ENCODE measurements around the gene COA7. TPM values are rescaled to one million over a fixed set of nuclear protein-coding genes. Genes with fewer than 3 reads are reported as not detected.

COA7 gene
- polyA plus RNA-seq, 3 donors = 4.8 to 8.5 (median 6.2) TPM

DNA sequence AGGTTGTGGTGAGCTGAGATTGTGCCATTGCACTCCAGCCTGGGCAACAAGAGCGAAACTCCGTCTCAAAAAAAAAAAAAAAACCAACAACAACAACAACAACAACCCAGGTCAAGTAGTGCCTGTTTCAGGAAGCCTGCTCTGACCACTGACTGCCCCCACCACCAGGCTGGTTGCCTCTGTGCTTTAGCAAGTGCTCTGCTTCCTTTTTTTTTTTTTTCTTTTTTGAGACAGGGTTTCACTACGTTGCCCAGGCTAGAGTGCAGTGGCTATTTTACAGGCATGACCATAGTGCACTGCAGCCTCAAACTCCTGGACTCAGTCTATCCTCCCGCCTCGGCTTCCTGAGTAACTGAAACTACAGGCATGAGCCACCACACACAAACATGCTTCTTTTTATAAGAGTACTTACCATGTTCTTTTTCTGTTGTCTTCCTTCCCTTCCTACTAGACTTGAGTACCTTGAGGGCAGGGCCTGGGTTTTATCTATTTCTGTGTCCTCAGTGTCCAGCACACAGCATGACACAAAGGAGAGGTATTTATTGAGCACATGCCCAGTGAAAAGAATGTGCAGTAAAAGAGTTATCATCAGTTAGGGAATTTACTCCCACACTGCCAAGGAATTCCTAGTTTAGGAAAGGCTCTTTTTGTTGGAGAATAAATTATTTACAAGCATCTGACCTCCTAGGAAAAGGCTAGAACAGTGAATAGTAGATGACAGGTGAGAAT, 9.9 kb upstream of the COA7 start:
- Histone ChIP-seq H3K9me3 (replicated peaks in 1 of 2; ENCODE audit: control insufficient read depth in 1 of 2, insufficient read depth in 1 of 2, low read length in 2 of 2) (no peaks in the 10 kb centered on the region), H3K79me2 (ENCODE audit: insufficient read depth, low read length) (no peaks in the 10 kb centered on the region), H3K4me1 (ENCODE audit: control insufficient read depth in 1 of 2, insufficient read depth in 2 of 2, low read length in 2 of 2) (peaks cover 38 to 41% of the 10 kb centered on the region in 2 donors), H3K9ac (ENCODE audit: insufficient read depth, low read length, poor library complexity, severe bottlenecking) (no peak overlapping the region), H3K27me3 (ENCODE audit: control insufficient read depth in 2 of 2, insufficient read depth in 2 of 2, low read length in 2 of 2) (no peaks in the 10 kb centered on the region), H3K4me2 (replicated peaks; ENCODE audit: extremely low read depth, low read length, poor library complexity, severe bottlenecking) (peak overlapping the region; percentile 37), H3K27ac (ENCODE audit: low read depth in 1 of 2, low read length in 2 of 2) (peak overlapping the region; percentile 56), H2AFZ (ENCODE audit: insufficient read depth, low read depth, low read length, poor library complexity, severe bottlenecking) (peak overlapping the region; percentile 9), H4K20me1 (ENCODE audit: insufficient read depth, low read length) (no peaks in the 10 kb centered on the region), H3K4me3 (replicated peaks in 1 of 3; ENCODE audit: low read depth in 2 of 3, low read length in 3 of 3) (peak overlapping the region in 1 of 3 experiments; percentile 54), H3K36me3 (replicated peaks in 1 of 2; ENCODE audit: control insufficient read depth in 1 of 2, insufficient read depth in 2 of 2, low read length in 2 of 2) (no peaks in the 10 kb centered on the region)
- peaks cover 0 to 3% (median 0%) of the 10 kb centered on the region in 7 donors for H3K9me3 Mint-ChIP-seq
- H3K4me3 Mint-ChIP-seq = peak overlapping the region in 1 of 2 donors; percentile 16
- peaks cover 31% of the 10 kb centered on the region for H3K4me1 Mint-ChIP-seq
- no peaks in the 10 kb centered on the region for H3K36me3 Mint-ChIP-seq
- intact Hi-C loops (cut with micrococcal nuclease) = no loop called here
- peak overlapping the region; percentile 75 to 90 (median 85) for H3K27ac Mint-ChIP-seq
- WGBS (ENCODE audit: insufficient coverage) = 0% methylated on average over 1 of the region's 5 CpGs
- DNase-seq = peak; percentile 38 to 56 (median 50)
- H3K27me3 Mint-ChIP-seq (ENCODE audit: low read depth in 3 of 3) = peaks cover 2 to 7% (median 3%) of the 10 kb centered on the region in 3 donors
- TF ChIP-seq, protein P1, sequence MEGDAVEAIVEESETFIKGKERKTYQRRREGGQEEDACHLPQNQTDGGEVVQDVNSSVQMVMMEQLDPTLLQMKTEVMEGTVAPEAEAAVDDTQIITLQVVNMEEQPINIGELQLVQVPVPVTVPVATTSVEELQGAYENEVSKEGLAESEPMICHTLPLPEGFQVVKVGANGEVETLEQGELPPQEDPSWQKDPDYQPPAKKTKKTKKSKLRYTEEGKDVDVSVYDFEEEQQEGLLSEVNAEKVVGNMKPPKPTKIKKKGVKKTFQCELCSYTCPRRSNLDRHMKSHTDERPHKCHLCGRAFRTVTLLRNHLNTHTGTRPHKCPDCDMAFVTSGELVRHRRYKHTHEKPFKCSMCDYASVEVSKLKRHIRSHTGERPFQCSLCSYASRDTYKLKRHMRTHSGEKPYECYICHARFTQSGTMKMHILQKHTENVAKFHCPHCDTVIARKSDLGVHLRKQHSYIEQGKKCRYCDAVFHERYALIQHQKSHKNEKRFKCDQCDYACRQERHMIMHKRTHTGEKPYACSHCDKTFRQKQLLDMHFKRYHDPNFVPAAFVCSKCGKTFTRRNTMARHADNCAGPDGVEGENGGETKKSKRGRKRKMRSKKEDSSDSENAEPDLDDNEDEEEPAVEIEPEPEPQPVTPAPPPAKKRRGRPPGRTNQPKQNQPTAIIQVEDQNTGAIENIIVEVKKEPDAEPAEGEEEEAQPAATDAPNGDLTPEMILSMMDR (IDR thresholded peaks at IDR 0.05) = no peak

DNA sequence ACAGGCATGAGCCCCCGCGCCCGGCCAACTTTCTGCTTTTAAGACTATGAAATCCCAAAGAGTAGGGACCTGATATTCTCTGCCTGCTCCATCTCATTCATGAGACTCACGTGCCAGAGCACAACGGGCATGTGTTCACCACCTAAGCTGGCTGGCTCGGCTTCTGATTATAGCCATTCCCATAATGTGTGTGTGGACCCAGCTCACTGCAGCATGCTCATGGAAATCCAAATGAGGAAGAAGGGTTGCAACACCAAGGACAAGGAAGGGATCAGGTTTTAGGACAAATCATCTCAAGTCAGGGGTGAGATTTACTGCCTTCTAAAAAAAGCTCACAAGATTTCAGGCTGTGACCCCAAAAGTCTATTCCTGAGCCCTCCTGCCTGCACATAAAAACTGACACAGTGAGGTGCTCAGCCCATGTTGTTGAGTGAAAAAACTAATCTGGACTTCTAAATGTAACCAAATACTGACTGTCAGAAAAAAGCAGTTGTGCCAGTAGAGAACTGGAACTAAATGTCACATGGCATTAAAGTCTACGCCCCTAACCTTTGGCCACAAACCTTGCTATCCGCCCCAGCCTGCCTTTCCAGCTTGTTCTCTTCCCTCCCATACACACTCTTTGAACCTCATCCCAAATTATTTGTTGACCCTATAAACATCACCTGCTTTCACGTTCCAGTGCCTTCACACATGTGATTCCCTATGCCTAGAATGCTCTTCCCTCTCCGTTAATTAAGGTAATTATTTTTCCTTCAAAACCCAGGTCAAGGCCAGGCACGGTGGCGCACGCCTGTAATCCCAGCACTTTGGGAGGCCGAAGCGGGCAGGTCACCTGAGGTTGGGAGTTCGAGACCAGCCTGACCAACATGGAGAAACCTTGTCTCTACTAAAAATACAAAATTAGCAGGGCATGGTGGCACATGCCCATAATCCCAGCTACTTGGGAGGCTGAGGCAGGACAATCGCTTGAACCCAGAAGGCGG, 9.1 kb upstream of the COA7 start:
- Histone ChIP-seq H3K9ac (ENCODE audit: insufficient read depth, low read length, poor library complexity, severe bottlenecking) (no peak overlapping the region), H3K27me3 (ENCODE audit: control insufficient read depth in 2 of 2, insufficient read depth in 2 of 2, low read length in 2 of 2) (no peaks in the 10 kb centered on the region), H3K4me3 (replicated peaks in 1 of 3; ENCODE audit: low read depth in 2 of 3, low read length in 3 of 3) (peak overlapping the region in 1 of 3 experiments; percentile 54)

More for the DNA sequence above, 9.1 kb upstream of the COA7 start:
- intact Hi-C loops (cut with micrococcal nuclease) = no loop called here
- Histone ChIP-seq H3K27ac (ENCODE audit: low read depth in 1 of 2, low read length in 2 of 2) (peak overlapping the region; percentile 56), H3K9me3 (replicated peaks in 1 of 2; ENCODE audit: control insufficient read depth in 1 of 2, insufficient read depth in 1 of 2, low read length in 2 of 2) (no peaks in the 10 kb centered on the region), H3K4me1 (ENCODE audit: control insufficient read depth in 1 of 2, insufficient read depth in 2 of 2, low read length in 2 of 2) (peaks cover 42 to 49% of the 10 kb centered on the region in 2 donors), H3K4me2 (replicated peaks; ENCODE audit: extremely low read depth, low read length, poor library complexity, severe bottlenecking) (peak overlapping the region; percentile 37), H4K20me1 (ENCODE audit: insufficient read depth, low read length) (no peaks in the 10 kb centered on the region), H3K79me2 (ENCODE audit: insufficient read depth, low read length) (no peaks in the 10 kb centered on the region), H3K36me3 (replicated peaks in 1 of 2; ENCODE audit: control insufficient read depth in 1 of 2, insufficient read depth in 2 of 2, low read length in 2 of 2) (no peaks in the 10 kb centered on the region), H2AFZ (ENCODE audit: insufficient read depth, low read depth, low read length, poor library complexity, severe bottlenecking) (peak overlapping the region; percentile 14)
- H3K36me3 Mint-ChIP-seq = no peaks in the 10 kb centered on the region
- H3K9me3 Mint-ChIP-seq = peaks cover 0 to 3% (median 0%) of the 10 kb centered on the region in 7 donors
- peaks cover 37% of the 10 kb centered on the region for H3K4me1 Mint-ChIP-seq
- H3K27me3 Mint-ChIP-seq (ENCODE audit: low read depth in 3 of 3) = peaks cover 2 to 7% (median 3%) of the 10 kb centered on the region in 3 donors
- peak overlapping the region; percentile 50 to 70 for H3K4me3 Mint-ChIP-seq
- 71% methylated on average over 9 of the region's 18 CpGs for WGBS (ENCODE audit: insufficient coverage)
- DNase-seq = peak; percentile 10 to 44 (median 32)
- peak overlapping the region; percentile 75 to 90 (median 85) for H3K27ac Mint-ChIP-seq
- TF ChIP-seq, protein P1 (IDR thresholded peaks at IDR 0.05) = no peak

Data from CD14-positive monocyte (primary cell).